Measurements from ENCODE around the gene PCDHA1. TPM values are rescaled to one million over a fixed set of nuclear protein-coding genes. Genes with fewer than 3 reads are reported as not detected.

Gene PCDHA1
- polyA plus RNA-seq, 1 of the 3 experiments (the other 2 are of a cell fraction), result 0.16 TPM

GRCh38 chr5:141003031-141003430, 217.1 kb downstream of the PCDHA1 start:
- ChIA-PET CTCF (interaction anchor here (0.9 to 5.0 kb wide), 4 partner anchors 37 to 128 kb away, joined by 3 to 40 read pairs (median 15); partner anchors contain the start of gene PCDHAC1), POLR2A (interaction anchor here (1.9 to 4.4 kb wide), 2 partner anchors 37 to 77 kb away, joined by 14 to 31 read pairs; partner anchors contain the start of genes PCDHAC1 and PCDHAC2)
- Histone ChIP-seq H3K79me2 (ENCODE audit: insufficient read depth) (no peaks in the 10 kb centered on the region), H3K4me3 (ENCODE audit: low read depth in 2 of 2, low read length in 1 of 2) (no peak overlapping the region), H3K9me2 (no peaks in the 10 kb centered on the region), H4K20me1 (ENCODE audit: insufficient read depth) (no peaks in the 10 kb centered on the region), H3K9me3 (no peaks in the 10 kb centered on the region), H3K4me2 (no peak overlapping the region), H3F3A (replicated peaks; ENCODE audit: insufficient read depth) (no peaks in the 10 kb centered on the region), H3K36me3 (replicated peaks in 1 of 2; ENCODE audit: control insufficient read depth in 1 of 2, insufficient read depth in 2 of 2, low read length in 1 of 2) (no peaks in the 10 kb centered on the region), H3K27ac (ENCODE audit: low read depth in 2 of 2, low read length in 1 of 2) (peak overlapping the region in 1 of 2 experiments; percentile 100; a peak in 2 of 4 replicates), H3K4me1 (ENCODE audit: control insufficient read depth in 1 of 2, insufficient read depth in 2 of 2, low read depth in 1 of 2, low read length in 1 of 2) (peaks cover 25 to 28% of the 10 kb centered on the region in 2 experiments; a peak in 3 of 4 replicates), H2AFZ (ENCODE audit: low read depth) (no peak overlapping the region), H3K9ac (no peak overlapping the region), H3K27me3 (ENCODE audit: insufficient read depth) (no peaks in the 10 kb centered on the region)
- TF ChIP-seq SMC3 (IDR thresholded peaks at IDR 0.05; ENCODE audit: low read depth, low read length) (no peak), NRF1 (IDR thresholded peaks at IDR 0.05; ENCODE audit: low read depth, low read length) (no peak), EP300 (IDR thresholded peaks at IDR 0.05; ENCODE audit: borderline replicate concordance in 1 of 2, low read depth in 1 of 2, low read length in 1 of 2) (no peak), FOSL2 (IDR thresholded peaks at IDR 0.05; ENCODE audit: borderline replicate concordance, low read depth) (no peak), ZBTB33 (IDR thresholded peaks at IDR 0.05; ENCODE audit: borderline replicate concordance, low read depth) (no peak), TEAD4 (IDR thresholded peaks at IDR 0.05; ENCODE audit: borderline replicate concordance, insufficient read depth) (no peak), TAF1 (IDR thresholded peaks at IDR 0.05; ENCODE audit: borderline replicate concordance, low read depth, low read length) (no peak), RXRA (IDR thresholded peaks at IDR 0.05; ENCODE audit: borderline replicate concordance, low read depth) (no peak), USF2 (IDR thresholded peaks at IDR 0.05; ENCODE audit: borderline replicate concordance, low read depth, low read length) (no peak), NFIC (IDR thresholded peaks at IDR 0.05; ENCODE audit: borderline replicate concordance) (no peak), EZH2phosphoT487 (IDR thresholded peaks at IDR 0.05; ENCODE audit: borderline replicate concordance, low read depth) (no peak), POLR2AphosphoS5 (IDR thresholded peaks at IDR 0.05; ENCODE audit: low read depth, low read length) (no peak), GATA2 (CRISPR knock-in tag; IDR thresholded peaks at IDR 0.05) (no peak)
- 64% methylated on average over 3 of the region's 3 CpGs for WGBS (ENCODE audit: low lambda C conversion rate)
- DNase-seq, result no peak
